Glomerular visceral epithelial cell (primary cell): ENCODE results near the gene GRIP2.

Source experiments
- DNase-seq: peaks from one replicate; pipeline ENCODE4 v3.0.0-alpha.2; 2016; ENCODE audit errors: extremely low spot score

Gene GRIP2

DNA sequence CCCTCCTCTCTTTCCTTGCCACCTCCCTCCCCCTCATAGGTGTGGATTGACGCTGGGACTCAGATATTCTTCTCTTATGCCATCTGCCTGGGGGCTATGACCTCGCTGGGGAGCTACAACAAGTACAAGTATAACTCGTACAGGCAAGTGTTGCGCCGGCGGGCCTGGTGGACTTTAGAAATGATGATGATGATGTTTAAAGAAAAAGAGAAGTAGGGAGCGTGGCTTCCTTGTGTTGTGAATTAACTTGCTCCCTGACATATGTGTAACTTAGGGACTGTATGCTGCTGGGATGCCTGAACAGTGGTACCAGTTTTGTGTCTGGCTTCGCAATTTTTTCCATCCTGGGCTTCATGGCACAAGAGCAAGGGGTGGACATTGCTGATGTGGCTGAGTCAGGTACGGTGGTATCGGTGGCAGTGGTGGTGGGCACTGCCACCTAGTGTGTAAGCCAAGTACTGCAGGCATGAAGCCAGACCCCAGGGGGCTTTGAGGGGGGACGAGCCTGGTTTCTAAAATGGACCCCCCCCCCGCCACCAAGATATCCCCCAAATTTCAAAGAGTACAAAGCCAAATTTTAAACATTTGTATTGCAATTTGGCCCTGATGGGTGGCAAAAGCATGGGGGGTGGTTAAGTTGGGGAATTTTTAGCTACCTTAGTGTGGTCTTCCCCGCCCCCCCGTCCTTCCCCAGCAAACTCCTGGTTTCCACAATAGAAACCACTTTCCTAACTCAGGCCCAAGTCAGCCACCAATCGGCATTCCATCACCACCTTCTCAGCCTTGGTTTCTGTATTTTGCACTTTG lies 72.1 kb downstream of the GRIP2 start:
- peak; percentile 55 for DNase-seq

DNA sequence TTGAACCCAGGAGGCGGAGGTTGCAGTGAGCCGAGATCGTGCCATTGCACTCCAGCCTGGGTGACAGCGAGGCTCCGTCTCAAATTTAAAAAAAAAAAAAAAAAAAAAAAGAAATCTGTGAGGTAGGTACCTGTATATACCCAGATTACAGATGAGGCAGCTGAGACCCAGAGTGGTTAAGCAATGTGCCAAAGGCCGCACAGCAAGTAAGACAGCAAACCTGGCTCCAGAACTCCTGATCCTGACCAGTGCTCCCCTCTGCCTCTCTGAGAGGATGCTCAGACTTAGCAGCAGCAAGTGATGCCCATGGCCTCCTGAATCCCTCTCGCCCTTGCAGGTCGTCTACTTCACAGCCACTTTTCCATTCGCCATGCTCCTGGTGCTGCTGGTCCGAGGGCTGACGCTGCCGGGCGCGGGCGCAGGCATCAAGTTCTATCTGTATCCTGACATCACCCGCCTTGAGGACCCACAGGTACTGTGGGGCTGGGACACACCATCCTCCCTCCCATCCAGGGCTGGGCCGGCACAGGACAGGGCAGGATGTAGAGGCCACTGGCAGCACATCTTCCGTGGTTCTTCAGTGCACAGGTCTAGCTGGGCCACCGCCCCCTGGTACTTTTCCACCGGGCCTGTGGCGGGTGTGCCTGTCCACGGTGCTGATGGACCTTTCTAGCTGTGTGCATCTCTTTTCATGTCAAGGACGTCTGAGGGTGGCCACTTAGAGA lies 73.8 kb downstream of the GRIP2 start:
- DNase-seq: no peak

- no peak for DNase-seq
Observed at GRCh38 chr3:14465425-14465824, 74.7 kb downstream of the GRIP2 start.

DNA sequence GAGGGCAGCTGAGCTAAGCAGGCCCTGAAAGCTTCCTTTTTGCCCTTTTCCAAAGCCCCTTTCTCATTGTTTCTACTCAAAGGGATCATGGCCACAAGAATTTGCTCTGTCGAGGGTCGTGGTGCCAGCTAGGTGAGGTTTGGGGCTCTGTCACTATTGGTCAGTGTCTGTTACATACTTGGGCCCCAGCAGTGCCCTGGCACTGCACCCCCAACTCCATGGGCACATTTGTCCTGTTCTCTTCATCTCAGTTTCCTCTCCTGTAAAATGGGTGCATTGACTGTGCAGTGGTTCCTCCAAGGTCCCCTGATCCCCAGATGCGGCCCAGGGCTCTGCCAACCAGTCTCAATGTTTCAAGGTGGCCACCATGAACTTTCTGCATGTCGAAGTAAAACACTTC lies 75.6 kb downstream of the GRIP2 start:
- no peak for DNase-seq

DNA sequence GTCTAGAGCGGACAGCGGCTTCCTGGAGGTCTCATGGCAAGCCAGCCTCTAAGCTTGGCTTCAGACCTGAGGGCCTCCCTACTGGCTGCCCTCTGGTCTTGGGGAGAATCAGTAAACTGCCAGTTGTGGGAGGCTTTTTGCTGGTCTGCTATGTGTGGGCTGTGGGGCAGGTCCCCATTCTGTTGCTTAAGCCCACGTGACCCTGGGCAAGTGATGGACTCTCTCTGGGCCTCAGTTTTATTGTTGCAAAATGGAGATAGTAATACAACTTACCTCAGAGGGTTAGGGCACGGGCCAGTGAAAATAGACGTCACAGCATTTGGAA lies 76.0 kb downstream of the GRIP2 start:
- DNase-seq: no peak

DNA sequence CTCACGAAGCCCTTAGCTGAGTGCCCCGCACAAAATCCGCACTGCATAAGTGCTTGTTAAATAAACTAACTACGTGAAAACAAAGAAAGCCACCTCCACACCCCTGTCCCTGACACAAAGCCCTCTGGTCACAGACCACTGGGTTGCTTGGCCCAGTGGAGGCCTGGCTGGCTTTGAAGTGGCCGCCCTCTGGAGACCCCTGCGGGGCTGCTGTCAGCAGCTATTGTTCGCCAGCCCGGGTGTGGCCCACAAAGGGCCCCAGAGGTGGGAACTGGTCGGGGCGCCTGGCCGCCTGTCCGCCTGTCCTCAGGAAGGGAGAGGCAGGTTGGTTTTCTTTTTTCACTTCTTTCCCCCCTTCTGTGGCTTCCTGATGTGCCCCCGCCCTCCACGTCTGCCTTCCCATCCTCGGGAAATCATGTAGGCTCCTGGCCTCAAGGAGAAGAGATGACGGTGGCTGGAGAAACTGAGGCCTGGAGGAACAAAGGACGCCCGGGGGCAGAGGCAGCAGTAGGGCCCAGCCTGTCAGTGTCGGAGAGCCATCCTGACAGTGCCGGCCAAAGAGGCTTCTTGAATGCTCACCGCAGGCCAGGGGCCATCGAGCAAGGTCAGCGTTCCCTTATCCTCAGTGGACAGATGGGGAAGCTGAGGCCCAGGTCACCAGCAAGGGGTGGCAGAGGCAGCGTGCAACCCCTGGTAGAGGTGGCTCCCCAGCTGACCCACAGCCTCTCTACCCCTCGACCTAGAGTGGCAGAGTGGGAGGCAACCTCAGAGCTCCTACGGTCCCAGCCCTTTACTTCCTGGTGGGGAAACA lies 76.6 kb downstream of the GRIP2 start:
- no peak for DNase-seq

DNA sequence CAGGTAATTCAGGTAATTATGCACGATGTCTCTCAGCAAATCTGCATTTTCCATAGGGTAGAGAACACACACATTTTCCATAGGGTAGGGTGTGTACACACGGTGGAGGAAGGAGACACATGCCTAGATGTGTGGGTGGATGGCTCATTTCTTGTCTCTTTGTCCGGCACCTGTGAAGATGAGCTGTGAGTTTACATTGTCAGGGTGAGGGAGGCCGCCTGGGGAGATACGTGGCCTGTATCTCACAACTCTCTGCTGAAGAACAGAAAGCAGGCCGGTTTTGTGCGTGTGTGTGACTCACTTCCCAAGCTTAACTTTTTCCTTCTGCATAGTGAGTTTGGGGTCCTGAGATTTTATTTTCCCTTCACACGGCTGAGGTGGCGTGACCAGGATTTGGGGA lies 77.4 kb downstream of the GRIP2 start:
- DNase-seq: no peak

DNA sequence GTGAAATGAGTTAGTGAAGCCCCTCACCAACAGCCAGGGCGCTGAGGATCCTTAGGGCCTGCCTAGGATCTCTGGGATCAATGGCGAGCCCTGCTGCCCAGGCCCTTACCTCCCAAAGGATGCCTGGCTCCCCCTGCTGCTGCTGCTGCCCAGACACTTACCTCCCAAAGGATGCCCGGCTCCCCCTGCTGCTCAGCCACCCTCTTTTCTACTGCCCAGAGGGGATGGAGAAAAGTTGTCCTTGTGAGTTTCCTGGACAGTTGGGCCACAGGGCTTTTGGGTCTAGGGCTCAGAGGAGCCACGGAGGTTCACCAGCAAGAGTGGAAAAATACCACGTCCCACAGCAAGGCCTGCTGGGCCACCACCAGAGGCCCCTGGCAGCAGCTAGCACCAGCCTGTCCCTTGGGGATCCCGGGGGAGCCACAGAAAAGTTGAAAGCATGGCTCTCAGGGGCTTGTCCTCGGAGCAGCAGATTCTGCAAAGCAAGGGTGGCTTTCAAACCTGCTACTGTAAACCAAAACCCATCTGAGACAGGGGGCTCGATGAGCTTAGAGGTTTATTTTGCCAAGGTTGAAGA lies 78.3 kb downstream of the GRIP2 start:
- peak; percentile 62 for DNase-seq

DNA sequence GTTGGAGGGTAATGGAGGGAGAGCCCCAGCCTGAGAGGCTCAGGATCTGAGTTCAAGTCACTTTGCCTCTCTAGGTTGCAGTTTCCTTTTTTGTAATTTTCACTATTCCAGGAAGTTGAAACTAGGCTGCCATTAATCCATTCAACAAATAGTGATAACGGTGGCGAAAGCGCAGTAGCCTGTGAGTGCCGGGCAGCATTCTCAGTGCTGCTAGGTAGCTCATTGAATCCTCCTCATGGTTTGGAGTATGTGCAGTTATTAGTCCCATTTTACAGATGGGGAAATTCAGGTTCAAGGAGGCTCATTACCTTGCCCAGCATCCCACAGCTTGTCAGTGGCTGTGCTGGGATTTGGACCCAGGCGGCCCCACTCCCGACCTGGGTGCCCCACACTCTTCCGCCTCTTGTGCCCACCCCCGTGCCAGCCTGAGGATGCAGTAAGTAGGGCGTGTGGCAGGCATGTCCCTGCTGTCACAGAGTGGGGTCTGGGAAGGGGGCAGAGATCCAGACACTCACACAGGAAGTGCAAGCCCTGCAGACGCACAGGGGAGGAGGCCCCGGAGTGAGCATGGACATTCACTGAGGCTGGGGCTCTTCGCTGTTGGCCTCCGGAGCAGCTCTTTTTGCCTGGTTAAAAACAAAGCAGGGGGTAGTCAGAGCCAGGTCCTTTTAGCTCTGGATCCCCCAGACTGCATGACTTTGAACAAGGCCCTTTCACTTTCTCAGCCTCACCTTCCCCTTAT lies 79.0 kb downstream of the GRIP2 start:
- no peak for DNase-seq

DNA sequence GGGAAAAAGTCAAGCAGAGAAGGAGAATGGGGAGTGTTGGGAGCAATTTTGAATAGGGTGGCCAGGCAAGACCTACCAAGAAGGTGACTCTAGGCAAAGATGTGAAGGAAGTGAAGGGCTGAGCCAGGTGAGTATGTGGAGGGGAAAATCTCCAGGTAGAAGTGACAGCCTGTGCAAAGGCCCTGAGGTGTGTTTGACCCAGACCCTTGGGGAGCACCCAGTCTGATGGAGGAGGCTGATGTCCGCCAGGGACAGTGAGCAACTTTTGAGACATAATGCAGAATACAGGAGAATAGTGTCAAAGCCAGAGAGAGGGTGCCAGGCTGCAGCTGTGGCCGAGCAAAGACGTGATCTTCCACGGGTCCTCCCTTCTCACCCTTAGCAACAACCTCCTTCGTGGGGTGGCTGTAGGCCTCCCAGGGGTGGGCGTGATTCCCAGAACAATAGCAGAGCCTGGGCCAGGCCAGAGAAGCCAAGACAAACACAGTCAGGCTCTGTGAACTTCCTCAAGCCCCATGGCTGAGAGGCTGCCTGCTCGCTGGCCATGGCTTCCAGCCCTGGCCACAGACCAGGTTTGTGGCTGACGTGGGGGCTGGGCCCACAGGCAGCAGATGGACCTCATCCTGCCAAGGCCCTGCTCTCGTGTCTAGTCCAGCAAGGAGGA lies 79.7 kb downstream of the GRIP2 start:
- peak; percentile 97 for DNase-seq

DNA sequence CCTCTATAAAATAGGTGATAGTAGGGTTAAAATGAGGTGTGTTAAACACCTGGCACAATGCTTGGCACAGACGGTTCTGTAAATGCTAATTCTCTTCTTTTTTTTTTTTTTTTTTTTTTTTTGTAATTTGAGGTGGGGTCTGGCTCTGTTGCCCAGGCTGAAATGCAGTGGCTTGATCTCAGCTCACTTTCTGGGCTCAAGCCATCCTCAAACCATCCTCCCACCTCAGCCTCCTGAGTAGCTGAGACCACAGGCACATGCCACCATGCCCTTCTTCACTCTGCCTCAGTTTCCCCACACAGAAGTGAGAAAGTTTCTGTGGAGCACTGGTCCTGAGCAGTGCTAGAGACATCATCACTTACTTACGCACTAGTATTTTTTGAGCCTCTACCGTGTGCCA lies 80.4 kb downstream of the GRIP2 start:
- no peak for DNase-seq

DNA sequence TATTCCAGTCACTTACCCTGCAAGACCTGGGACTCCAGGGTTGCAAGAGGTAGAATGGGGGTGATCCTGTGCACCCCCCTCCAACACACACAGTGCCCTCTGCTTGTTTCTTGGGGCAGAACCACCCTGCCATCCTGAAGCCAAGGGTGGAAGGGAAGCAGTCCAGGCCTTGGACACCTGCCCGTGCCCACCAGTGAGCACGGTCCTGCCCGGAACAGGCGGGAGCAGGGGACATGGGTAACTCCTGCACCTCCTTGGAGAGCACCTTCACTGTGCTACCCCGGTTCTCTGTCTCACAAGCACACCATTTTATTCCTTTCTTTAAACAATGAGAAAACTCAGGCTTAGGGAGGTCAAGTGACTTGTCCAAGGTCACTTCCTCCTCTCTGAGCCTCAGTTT lies 80.8 kb downstream of the GRIP2 start:
- DNase-seq: no peak

DNA sequence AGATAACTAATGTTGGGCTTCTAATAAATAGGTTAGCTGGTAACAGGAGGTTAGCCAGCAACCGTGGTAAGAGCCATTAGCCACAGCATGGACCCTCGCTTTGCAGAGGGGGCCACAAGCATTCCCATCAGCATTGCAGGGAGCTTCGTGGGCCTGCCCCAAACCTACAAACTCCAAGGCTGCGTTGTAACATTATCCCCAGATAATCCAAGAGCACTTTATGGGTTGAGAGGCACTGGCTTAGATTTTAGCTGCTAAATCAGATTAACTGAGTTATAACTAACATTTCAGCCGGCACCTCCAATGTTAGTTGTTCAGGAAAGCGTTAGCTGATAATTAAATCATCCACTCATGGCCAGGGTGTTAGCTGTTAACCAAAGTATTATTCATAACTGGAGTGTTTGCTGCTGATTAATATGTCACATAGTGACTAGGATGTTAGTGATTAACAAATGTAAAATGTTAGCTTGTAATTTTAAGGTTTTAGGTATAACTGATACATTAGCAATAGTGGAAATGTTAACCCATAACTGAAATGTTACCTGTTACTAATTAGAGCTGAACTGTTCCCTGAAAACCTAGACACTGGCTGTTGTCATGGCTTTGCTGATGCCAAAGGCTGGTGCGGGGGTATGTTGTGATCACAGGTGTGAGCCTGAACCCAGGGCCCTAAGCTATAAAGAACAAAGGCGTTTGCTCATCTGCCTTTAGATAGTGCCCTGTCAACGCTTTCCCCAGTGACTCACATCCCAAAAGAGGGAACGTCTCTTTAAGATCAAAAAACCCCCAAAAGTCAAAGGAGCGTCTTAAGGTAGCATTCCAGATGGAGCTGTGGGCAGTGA lies 81.5 kb downstream of the GRIP2 start:
- DNase-seq: peak; percentile 69

- peak; percentile 77 for DNase-seq
Observed at GRCh38 chr3:14457999-14458398, 82.1 kb downstream of the GRIP2 start.

DNA sequence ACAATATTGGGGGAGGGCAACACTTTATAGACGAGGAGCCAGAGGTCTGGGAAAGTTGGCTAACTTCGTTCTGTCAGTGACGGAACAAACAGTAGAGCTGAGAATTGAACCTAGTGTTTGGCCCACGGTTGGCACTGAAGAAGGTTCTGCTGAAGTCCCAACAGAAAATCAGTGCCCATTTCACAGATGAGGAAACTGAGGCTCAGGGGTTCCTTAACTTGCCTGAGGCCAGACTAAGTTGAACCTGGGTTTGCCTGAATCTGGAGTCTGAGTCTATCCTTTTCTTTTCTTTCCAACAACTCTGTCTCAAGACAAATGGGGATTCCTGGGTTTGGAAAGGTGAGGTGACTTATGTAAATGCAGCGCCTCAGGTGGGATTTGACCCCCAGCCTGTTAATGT lies 82.7 kb downstream of the GRIP2 start:
- no peak for DNase-seq

- DNase-seq: no peak
Observed at GRCh38 chr3:14456794-14457193, 83.3 kb downstream of the GRIP2 start.

GRCh38 chr3:14455571-14456317 lies 84.4 kb downstream of the GRIP2 start:
- DNase-seq: no peak

DNA sequence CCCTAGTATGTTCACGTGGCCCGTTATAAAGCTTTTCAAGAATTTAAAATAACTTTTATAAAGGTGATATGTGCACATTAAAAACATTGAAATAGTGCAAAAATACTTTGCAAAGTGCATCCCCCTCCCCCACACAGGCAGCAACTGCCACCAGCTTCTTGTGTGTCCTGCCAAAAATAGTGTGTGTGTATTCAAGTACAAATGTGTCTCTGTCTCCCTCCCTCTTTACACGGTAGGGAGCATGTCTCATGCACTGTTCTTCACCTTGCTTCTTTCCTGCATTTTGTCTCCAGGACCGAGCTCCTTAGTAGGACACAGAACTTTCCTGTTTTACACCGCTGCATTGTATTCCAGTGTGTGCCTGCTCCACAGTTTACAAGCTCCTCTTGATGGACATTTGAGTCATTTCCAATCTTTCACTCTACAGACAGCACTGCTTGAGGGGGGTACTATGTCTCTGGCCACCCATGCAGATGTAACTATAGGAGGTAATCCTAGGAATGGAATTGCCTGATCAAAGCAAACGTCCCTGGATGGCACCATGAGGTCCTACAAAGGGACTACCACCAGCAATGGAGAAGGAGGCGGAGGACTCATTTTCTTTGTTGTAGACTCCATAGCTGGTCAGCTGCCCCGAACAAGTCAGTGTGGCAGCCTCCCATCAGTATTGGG lies 85.4 kb downstream of the GRIP2 start:
- no peak for DNase-seq
